Bronchial epithelial cell (primary cell): Measurements from ENCODE around the gene BCL2L1. TPM values are rescaled to one million over a fixed set of nuclear protein-coding genes. Genes with fewer than 3 reads are reported as not detected.

Experiments
- DNase-seq: peaks from one replicate; pipeline ENCODE4 v3.0.0-alpha.2; 2010; ENCODE audit warnings: low read depth
- FAIRE-seq: peaks from 2 replicates; lab custom pipeline; 2011; peaks lifted over from hg19 to GRCh38; lab: Jason Lieb, UNC
- H3K27me3 ChIP-seq: 2 replicates; pipeline ENCODE4 v1.5.1; 2011; ENCODE audit warnings: low read length; ENCODE audit not compliant: control insufficient read depth, insufficient read depth
- H3K36me3 ChIP-seq: 2 replicates; pipeline ENCODE4 v1.5.1; 2011; ENCODE audit warnings: low read length; ENCODE audit not compliant: control insufficient read depth, insufficient read depth
- H3K4me3 ChIP-seq: 2 replicates; pipeline ENCODE4 v1.5.1; 2011; ENCODE audit warnings: mild to moderate bottlenecking, low read depth, low read length, control low read depth
- CTCF ChIP-seq: IDR thresholded peaks from 2 replicates; pipeline ENCODE4 v1.5.1; 2011; ENCODE audit warnings: mild to moderate bottlenecking, moderate library complexity, low read length, control low read depth, inconsistent platforms; ENCODE audit not compliant: insufficient read depth, severe bottlenecking
- total RNA-seq: library from RNA; depleted of rRNA; stranded (reverse); fragments of >200 nt; gene quantifications from 2 replicates; pipeline ENCODE4 v1.2.1, GENCODE V29; 2014

The BCL2L1 gene
- total RNA-seq, 1 donor from 2014 or later: 93.5 TPM

GRCh38 chr20:31678389-31679356, 44.0 kb downstream of the BCL2L1 start:
- H3K27me3 ChIP-seq: no peaks in the 10 kb centered on the region
- DNase-seq (peak; percentile 62), FAIRE-seq (no peak)
- no peak for TF ChIP-seq CTCF
- no peak overlapping the region for H3K4me3 ChIP-seq
- H3K36me3 ChIP-seq: peaks cover 14% of the 10 kb centered on the region

GRCh38 chr20:31677553-31678260, 45.0 kb downstream of the BCL2L1 start:
- no peak for DNase-seq
- H3K36me3 ChIP-seq: peaks cover 14% of the 10 kb centered on the region
- no peak overlapping the region for H3K4me3 ChIP-seq
- FAIRE-seq: no peak
- no peak for TF ChIP-seq CTCF
- H3K27me3 ChIP-seq: no peaks in the 10 kb centered on the region

GRCh38 chr20:31676609-31676989, 46.1 kb downstream of the BCL2L1 start:
- no peak overlapping the region for H3K4me3 ChIP-seq
- TF ChIP-seq CTCF: no peak
- FAIRE-seq: no peak
- DNase-seq: no peak
- peaks cover 16% of the 10 kb centered on the region for H3K36me3 ChIP-seq
- no peaks in the 10 kb centered on the region for H3K27me3 ChIP-seq

- DNase-seq (no peak), FAIRE-seq (no peak)
- Histone ChIP-seq H3K4me3 (no peak overlapping the region), H3K27me3 (no peaks in the 10 kb centered on the region), H3K36me3 (peaks cover 16% of the 10 kb centered on the region)
- no peak for TF ChIP-seq CTCF
Observed at GRCh38 chr20:31675828-31676608, 46.6 kb downstream of the BCL2L1 start.

GRCh38 chr20:31674895-31675827, 47.5 kb downstream of the BCL2L1 start:
- no peak for TF ChIP-seq CTCF
- peak; percentile 82 for DNase-seq
- H3K36me3 ChIP-seq: peaks cover 19% of the 10 kb centered on the region
- no peak overlapping the region for H3K4me3 ChIP-seq
- no peak for FAIRE-seq
- H3K27me3 ChIP-seq: no peaks in the 10 kb centered on the region
